Measurements from ENCODE around the gene THOP1. TPM values are rescaled to one million over a fixed set of nuclear protein-coding genes. Genes with fewer than 3 reads are reported as not detected.

THOP1 gene
- total RNA-seq, result 50.3 TPM

GRCh38 chr19:2785244-2785997 lies at the start of gene THOP1:
Gene THOP1, plus strand, starts transcription at chr19:2785503. Its CDS starts 160 bp downstream, at chr19:2785663.
- peak; percentile 95 for ATAC-seq

GRCh38 chr19:2736550-2737190 lies 48.6 kb upstream of the THOP1 start:
- no peak for ATAC-seq

- ATAC-seq, result peak; percentile 99
These were observed 45.5 kb upstream of the THOP1 start, which contains the start of gene SLC39A3 for GRCh38 chr19:2739602-2740313. Gene SLC39A3, minus strand, starts transcription at chr19:2740017. Its CDS starts 2,760 bp downstream, at chr19:2737257.

- ATAC-seq, result no peak
These were observed 45.0 kb upstream of the THOP1 start for GRCh38 chr19:2740314-2740656.

GRCh38 chr19:2743099-2743498 lies 42.2 kb upstream of the THOP1 start:
- ATAC-seq, result no peak

GRCh38 chr19:2744113-2744512 lies 41.2 kb upstream of the THOP1 start:
- ATAC-seq, result no peak

GRCh38 chr19:2747349-2747748 lies 38.0 kb upstream of the THOP1 start:
- no peak for ATAC-seq

- ATAC-seq, result no peak
These were observed 34.4 kb upstream of the THOP1 start for GRCh38 chr19:2750808-2751437.

- ATAC-seq, result no peak
These were observed 33.9 kb upstream of the THOP1 start for GRCh38 chr19:2751438-2751830.

GRCh38 chr19:2754659-2755447 lies 30.4 kb upstream of the THOP1 start:
- no peak for ATAC-seq

- no peak for ATAC-seq
These were observed 29.9 kb upstream of the THOP1 start for GRCh38 chr19:2755448-2755705.

- no peak for ATAC-seq
These were observed 29.5 kb upstream of the THOP1 start for GRCh38 chr19:2755811-2756210.

- ATAC-seq, result no peak
These were observed 28.8 kb upstream of the THOP1 start for GRCh38 chr19:2756477-2756876.

GRCh38 chr19:2756921-2757881 lies 28.1 kb upstream of the THOP1 start:
- peak; percentile 4 for ATAC-seq

- ATAC-seq, result no peak
These were observed 26.5 kb upstream of the THOP1 start for GRCh38 chr19:2758601-2759313.

- ATAC-seq, result no peak
These were observed 25.9 kb upstream of the THOP1 start for GRCh38 chr19:2759362-2759761.

GRCh38 chr19:2759965-2760364 lies 25.3 kb upstream of the THOP1 start:
- ATAC-seq, result no peak

GRCh38 chr19:2761309-2761677 lies 24.0 kb upstream of the THOP1 start:
- ATAC-seq, result peak; percentile 6

- no peak for ATAC-seq
These were observed 23.2 kb upstream of the THOP1 start for GRCh38 chr19:2761876-2762782.
